Measurements from ENCODE around the gene TMEFF1. TPM values are rescaled to one million over a fixed set of nuclear protein-coding genes. Genes with fewer than 3 reads are reported as not detected.

The TMEFF1 gene
- total and polyA plus RNA-seq, 2 of the 8 experiments (the other 6 are each of a cell fraction or from before 2014, with no cell fraction given) = 13.5 to 68.2 TPM

DNA sequence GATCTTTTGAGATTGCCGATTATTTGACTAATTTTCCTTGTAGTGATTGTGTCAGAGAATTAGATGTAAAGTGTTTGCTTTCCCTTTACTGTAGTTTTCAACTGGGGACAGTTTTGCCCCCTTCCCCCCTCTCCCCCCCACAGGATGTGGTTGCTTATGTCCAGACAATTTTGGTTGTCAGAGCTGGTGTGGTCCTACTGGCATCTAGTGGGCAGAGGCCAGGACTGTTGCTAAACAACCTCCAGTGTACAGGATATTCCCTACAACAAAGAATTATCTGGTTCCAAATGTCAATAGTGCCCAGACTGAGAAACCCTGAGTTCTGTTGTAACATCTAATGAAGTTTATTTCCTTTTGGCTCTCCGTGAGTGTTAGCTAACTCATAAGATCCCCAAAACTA is 20.0 kb downstream of the TMEFF1 start:
- H4K20me1 ChIP-seq (replicated peaks in 1 of 2; ENCODE audit: control insufficient read depth in 1 of 2, insufficient read depth in 2 of 2, low read length in 2 of 2) = peaks cover 35 to 42% of the 10 kb centered on the region in 2 experiments
- no peak for TF ChIP-seq TCF12 (IDR thresholded peaks at IDR 0.05; ENCODE audit: low read depth, low read length)
- TF ChIP-seq SRF (IDR thresholded peaks at IDR 0.05; ENCODE audit: low read depth, low read length) = no peak
- no peak for TF ChIP-seq GABPA (IDR thresholded peaks at IDR 0.05; ENCODE audit: borderline replicate concordance, insufficient read depth, low read length)
- TF ChIP-seq, protein P1, sequence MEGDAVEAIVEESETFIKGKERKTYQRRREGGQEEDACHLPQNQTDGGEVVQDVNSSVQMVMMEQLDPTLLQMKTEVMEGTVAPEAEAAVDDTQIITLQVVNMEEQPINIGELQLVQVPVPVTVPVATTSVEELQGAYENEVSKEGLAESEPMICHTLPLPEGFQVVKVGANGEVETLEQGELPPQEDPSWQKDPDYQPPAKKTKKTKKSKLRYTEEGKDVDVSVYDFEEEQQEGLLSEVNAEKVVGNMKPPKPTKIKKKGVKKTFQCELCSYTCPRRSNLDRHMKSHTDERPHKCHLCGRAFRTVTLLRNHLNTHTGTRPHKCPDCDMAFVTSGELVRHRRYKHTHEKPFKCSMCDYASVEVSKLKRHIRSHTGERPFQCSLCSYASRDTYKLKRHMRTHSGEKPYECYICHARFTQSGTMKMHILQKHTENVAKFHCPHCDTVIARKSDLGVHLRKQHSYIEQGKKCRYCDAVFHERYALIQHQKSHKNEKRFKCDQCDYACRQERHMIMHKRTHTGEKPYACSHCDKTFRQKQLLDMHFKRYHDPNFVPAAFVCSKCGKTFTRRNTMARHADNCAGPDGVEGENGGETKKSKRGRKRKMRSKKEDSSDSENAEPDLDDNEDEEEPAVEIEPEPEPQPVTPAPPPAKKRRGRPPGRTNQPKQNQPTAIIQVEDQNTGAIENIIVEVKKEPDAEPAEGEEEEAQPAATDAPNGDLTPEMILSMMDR (IDR thresholded peaks at IDR 0.05; ENCODE audit: control extremely low read depth in 1 of 3, insufficient read depth in 1 of 3, low read depth in 1 of 3, low read length in 3 of 3) = peak in 1 of 3 experiments; percentile 2; a peak in 1 of 4 replicates
- TF ChIP-seq RNF2 (IDR thresholded peaks at IDR 0.05; ENCODE audit: borderline replicate concordance, low read depth, low read length, missing control alignments, poor library complexity, severe bottlenecking) = no peak
- peak; percentile 34 to 45 for TF ChIP-seq RAD21 (IDR thresholded peaks at IDR 0.05 in 1 of 2, conservative IDR thresholded peaks at IDR 0.05 in 1 of 2; ENCODE audit: low read depth in 2 of 2, low read length in 2 of 2)
- H3K79me2 ChIP-seq (ENCODE audit: control insufficient read depth in 1 of 2, insufficient read depth in 2 of 2, low read length in 2 of 2) = peaks cover 33 to 100% of the 10 kb centered on the region in 2 experiments; a peak in 3 of 4 replicates
- no peak overlapping the region for H3K56ac ChIP-seq (replicated peaks; ENCODE audit: insufficient read length, low read depth, low read length)
- no peak overlapping the region for H2BK5ac ChIP-seq (ENCODE audit: low read depth, low read length)
- H3K4me2 ChIP-seq (ENCODE audit: insufficient read depth in 1 of 2, low read depth in 2 of 2, low read length in 2 of 2) = peak overlapping the region in 1 of 2 experiments; percentile 31; a peak in 2 of 4 replicates
- H3K4me1 ChIP-seq (replicated peaks in 1 of 4; ENCODE audit: control insufficient read depth in 3 of 4, insufficient read depth in 4 of 4, low read length in 3 of 4) = peaks cover 0 to 19% (median 8%) of the 10 kb centered on the region in 4 experiments; a peak in 4 of 7 replicates
- H3K27ac ChIP-seq (ENCODE audit: low read depth, low read length) = no peak overlapping the region
- FAIRE-seq (no peak), DNase-seq (ENCODE audit: low read depth in 1 of 2, low spot score in 2 of 2) (no peak)
- H4K8ac ChIP-seq (ENCODE audit: extremely low read depth, insufficient read depth, low read length) = no peak overlapping the region
- no peaks in the 10 kb centered on the region for H3K36me3 ChIP-seq (ENCODE audit: control insufficient read depth in 2 of 4, insufficient read depth in 4 of 4, low read length in 3 of 4)
- H2BK15ac ChIP-seq (ENCODE audit: low read length) = no peak overlapping the region
- H3K23me2 ChIP-seq (ENCODE audit: low read depth, low read length) = no peaks in the 10 kb centered on the region
- no peak overlapping the region for H3K4ac ChIP-seq (replicated peaks; ENCODE audit: insufficient read length, low read depth, low read length)
- no peaks in the 10 kb centered on the region for H3K9me3 ChIP-seq (ENCODE audit: insufficient read depth in 2 of 2, low read depth in 1 of 2, low read length in 1 of 2)
- CTCF ChIA-PET (ENCODE audit: partially characterized antibody) = interaction anchor here (1.1 to 1.9 kb wide), 7 partner anchors 10 to 109 kb away, joined by 3 to 6 read pairs (median 5); no protein-coding TSS in a partner anchor
- H2BK120ac ChIP-seq (replicated peaks; ENCODE audit: low read depth, low read length) = no peak overlapping the region
- 74% methylated on average over 2 of the region's 2 CpGs; no CpG with 5 or more reads in 1 of the 2 experiments for WGBS, 2 experiments (ENCODE audit: extremely low coverage in 1 of 2, insufficient coverage in 1 of 2, insufficient read length in 1 of 2, insufficient replicate concordance in 2 of 2, low coverage in 1 of 2, low lambda C conversion rate in 2 of 2, missing lambda C conversion rate in 1 of 2)
- no peak overlapping the region for H2AK5ac ChIP-seq (ENCODE audit: low read depth, low read length)
- no peak overlapping the region for H2AFZ ChIP-seq (ENCODE audit: low read length)
- no peak overlapping the region for H2BK20ac ChIP-seq (ENCODE audit: low read length)
- peaks cover 3% of the 10 kb centered on the region; the same call in 1 of the 2 replicates for H3K79me1 ChIP-seq (ENCODE audit: low read depth, low read length)
- H4K5ac ChIP-seq (ENCODE audit: insufficient read length, low read depth, low read length) = no peak overlapping the region
- no peak overlapping the region for H3K9ac ChIP-seq (replicated peaks in 1 of 4; ENCODE audit: extremely low read depth in 1 of 4, low read depth in 3 of 4, low read length in 3 of 4)
- no peak overlapping the region for H2BK12ac ChIP-seq (ENCODE audit: low read depth, low read length)
- H4K91ac ChIP-seq (replicated peaks; ENCODE audit: insufficient read length, low read length) = no peak overlapping the region
- no peak overlapping the region for H3K4me3 ChIP-seq (ENCODE audit: extremely low read depth in 1 of 4, insufficient read depth in 2 of 4, low read depth in 3 of 4, low read length in 4 of 4)
- no peak overlapping the region for H3K18ac ChIP-seq (ENCODE audit: extremely low read depth, low read length)
- no peaks in the 10 kb centered on the region for H3K27me3 ChIP-seq (replicated peaks in 1 of 4; ENCODE audit: control insufficient read depth in 3 of 4, extremely low read depth in 1 of 4, insufficient read depth in 3 of 4, low read length in 3 of 4)
- H3K14ac ChIP-seq (ENCODE audit: insufficient read length) = no peak overlapping the region
- H3K23ac ChIP-seq (ENCODE audit: insufficient read length) = no peak overlapping the region
- POLR2A ChIA-PET (ENCODE audit: partially characterized antibody) = interaction anchor here (1.2 to 1.4 kb wide), 3 partner anchors 16 to 141 kb away, joined by 3 to 6 read pairs (median 3); partner anchors contain the start of gene TEX10
